ENCODE results near the gene SPON2.

Gene SPON2

DNA sequence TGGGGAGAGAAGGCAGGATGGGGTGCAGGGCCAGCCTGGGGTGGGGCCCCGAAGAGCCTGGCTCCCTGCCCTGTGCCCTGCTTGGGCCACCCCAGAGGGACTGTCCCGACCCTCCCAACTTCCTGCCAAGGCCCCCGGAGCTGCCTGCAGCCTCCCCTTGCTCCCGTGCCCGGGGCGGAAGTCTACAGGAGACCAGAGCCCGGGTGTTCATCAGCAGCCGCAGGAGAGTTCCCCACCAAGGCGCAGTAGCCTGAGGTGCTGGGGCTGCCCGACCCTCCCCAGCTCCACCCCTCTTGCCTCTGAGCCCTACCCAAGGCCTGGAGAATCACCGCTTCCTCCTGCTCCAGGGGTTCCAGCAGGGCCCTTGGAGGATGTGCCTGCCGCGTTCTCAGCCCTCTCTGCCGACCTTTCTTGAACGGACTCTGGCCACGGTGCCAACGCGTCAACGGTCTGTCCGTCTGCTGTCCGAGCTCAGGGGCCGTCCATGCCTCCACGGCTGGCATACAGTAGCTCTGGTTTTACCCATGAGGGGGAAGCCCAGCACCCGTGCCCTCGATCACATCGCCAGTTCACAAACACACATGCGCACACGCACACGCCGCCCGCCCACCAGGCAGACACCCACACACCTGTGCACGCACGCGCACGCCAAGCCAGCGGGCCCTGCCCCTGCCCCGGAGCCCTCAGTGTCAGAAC is 36.0 kb upstream of the SPON2 start:
- H3K4me3 ChIP-seq (ENCODE audit: low read length) = no peak overlapping the region
- TF ChIP-seq, protein P1, sequence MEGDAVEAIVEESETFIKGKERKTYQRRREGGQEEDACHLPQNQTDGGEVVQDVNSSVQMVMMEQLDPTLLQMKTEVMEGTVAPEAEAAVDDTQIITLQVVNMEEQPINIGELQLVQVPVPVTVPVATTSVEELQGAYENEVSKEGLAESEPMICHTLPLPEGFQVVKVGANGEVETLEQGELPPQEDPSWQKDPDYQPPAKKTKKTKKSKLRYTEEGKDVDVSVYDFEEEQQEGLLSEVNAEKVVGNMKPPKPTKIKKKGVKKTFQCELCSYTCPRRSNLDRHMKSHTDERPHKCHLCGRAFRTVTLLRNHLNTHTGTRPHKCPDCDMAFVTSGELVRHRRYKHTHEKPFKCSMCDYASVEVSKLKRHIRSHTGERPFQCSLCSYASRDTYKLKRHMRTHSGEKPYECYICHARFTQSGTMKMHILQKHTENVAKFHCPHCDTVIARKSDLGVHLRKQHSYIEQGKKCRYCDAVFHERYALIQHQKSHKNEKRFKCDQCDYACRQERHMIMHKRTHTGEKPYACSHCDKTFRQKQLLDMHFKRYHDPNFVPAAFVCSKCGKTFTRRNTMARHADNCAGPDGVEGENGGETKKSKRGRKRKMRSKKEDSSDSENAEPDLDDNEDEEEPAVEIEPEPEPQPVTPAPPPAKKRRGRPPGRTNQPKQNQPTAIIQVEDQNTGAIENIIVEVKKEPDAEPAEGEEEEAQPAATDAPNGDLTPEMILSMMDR (conservative IDR thresholded peaks at IDR 0.05; ENCODE audit: low read length) = no peak
- DNase-seq (ENCODE audit: low read depth) = no peak

DNA sequence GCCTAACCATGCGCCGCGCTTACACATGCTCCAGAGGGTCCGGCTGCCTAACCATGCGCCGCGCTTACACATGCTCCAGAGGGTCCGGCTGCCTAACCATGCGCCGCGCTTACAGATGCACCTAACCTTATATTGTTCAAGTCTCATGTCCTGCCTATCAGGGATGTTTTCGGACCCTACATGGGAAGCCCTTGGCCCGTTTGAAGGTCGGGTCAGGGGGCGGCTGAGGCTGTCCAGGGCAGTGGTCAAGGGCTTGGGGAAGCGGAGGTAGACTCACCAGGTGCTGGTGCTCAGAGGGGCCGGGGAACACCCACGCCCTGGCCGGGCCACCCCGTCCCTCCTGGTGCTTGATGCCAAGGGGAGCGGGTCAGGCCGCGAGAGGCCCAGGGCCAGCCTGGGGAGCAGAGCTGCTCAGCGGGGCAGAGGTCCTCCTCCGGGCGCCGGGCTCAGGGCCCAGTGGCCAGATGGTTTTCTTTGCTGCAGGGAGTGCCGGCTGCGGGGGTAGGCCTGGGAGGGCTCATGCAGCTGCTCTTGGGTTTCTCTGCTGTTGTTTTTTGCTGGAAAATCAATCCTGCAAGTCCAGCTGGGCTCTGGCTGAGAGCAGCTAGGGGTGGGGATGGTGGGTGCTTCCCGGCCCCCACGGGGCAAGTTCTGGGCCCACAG is 35.4 kb upstream of the SPON2 start:
- peak; percentile 80 for DNase-seq (ENCODE audit: low read depth)
- no peak overlapping the region for H3K4me3 ChIP-seq (ENCODE audit: low read length)
- TF ChIP-seq, protein P1 (conservative IDR thresholded peaks at IDR 0.05; ENCODE audit: low read length) = no peak

- DNase-seq (ENCODE audit: low read depth) = no peak
- no peak overlapping the region for H3K4me3 ChIP-seq (ENCODE audit: low read length)
- TF ChIP-seq, protein P1 (conservative IDR thresholded peaks at IDR 0.05; ENCODE audit: low read length) = no peak
These were observed 34.7 kb upstream of the SPON2 start for GRCh38 chr4:1207157-1207470.

DNA sequence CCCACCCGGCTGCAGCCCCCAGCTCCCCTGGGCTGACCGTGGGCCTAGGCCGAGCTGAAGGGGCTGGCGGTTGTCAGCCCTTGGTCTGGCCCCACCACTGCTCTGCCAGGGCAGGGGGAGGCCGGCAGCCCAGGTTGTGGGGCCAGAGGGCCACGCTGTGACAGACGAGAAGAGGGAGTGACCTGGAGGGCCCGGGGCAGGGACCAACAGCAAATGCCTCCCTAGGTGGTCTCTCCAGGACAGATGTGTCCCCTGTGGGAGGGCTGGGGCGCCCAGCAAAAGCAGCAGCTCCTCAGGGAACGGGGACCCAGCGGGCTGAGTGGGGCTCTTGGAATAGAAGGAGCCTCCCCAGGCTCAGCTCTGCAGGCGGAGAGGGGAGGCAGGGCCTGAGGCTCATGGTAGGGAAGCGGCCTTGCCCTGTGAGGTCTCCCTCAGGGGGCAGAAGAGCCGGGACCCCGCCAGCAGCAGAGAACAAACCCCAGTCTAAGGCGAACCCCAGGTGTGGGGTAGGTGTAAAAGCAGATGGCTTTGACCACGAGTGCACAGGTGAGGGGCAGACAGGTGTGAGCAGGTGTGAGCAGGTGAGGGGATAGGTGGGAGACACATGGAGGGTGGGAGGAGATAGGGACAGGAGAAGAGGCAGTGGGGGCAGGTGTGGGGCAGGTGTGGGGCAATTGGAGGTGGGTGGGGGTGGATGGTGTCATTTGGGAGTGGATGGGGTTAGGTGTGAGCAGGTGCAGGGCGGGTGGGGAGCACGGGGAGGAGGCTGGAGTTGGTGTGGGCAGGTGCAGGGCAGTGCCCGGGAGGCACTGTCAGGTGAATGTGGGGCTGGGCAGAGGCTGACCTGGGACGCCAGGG is 34.1 kb upstream of the SPON2 start:
- no peak for DNase-seq (ENCODE audit: low read depth)
- no peak overlapping the region for H3K4me3 ChIP-seq (ENCODE audit: low read length)
- TF ChIP-seq, protein P1 (conservative IDR thresholded peaks at IDR 0.05; ENCODE audit: low read length) = no peak

- TF ChIP-seq, protein P1 (conservative IDR thresholded peaks at IDR 0.05; ENCODE audit: low read length) = no peak
- no peak overlapping the region for H3K4me3 ChIP-seq (ENCODE audit: low read length)
- DNase-seq (ENCODE audit: low read depth) = no peak
These were observed 33.4 kb upstream of the SPON2 start for GRCh38 chr4:1205586-1206298.

DNA sequence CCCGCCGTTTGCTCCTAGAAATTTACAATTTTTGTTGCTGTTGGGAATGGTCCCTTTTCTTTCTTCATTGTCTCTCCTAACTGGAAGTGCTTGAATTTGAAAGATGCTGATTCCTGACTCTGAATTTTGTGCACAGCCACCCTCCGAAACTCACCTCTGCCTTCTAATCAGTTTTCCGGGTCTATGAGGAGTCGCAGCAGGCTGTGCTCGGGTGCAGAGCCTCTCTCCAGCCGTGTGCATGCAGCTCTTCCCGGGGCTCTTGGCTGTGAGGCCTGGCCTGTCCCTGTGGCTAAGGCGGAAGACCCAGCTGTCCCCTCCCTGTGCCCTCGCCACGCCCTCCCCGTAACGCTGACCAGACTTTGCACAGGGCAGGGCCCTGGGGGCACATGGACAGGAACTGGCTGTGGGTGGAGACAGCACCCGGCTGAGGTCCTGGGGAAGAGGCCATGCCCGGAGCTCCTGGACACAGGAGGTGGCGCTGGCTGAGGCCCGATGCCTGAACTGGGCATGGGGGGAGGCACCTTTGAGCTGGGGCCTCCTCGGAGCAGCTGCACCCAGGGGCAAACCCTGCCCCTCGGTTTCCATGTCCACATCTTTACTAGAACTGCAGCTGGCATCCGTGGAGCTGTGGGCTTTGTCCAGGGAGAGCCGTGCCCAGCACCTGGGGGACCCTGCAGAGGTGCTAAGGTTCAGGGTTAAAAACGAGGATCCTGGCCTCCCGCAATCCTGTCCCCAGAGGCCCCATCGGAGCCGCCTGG is 32.6 kb upstream of the SPON2 start:
- H3K4me3 ChIP-seq (ENCODE audit: low read length) = no peak overlapping the region
- TF ChIP-seq, protein P1 (conservative IDR thresholded peaks at IDR 0.05; ENCODE audit: low read length) = no peak
- DNase-seq (ENCODE audit: low read depth) = no peak
